Measurements from ENCODE around the gene RTP1.
"Not testable (repeated sequence)": the region's sequence is repeated elsewhere in the genome, so short reads cannot be mapped to it uniquely, and the experiment has no call there.

The RTP1 gene, protein sequence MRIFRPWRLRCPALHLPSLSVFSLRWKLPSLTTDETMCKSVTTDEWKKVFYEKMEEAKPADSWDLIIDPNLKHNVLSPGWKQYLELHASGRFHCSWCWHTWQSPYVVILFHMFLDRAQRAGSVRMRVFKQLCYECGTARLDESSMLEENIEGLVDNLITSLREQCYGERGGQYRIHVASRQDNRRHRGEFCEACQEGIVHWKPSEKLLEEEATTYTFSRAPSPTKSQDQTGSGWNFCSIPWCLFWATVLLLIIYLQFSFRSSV

DNA sequence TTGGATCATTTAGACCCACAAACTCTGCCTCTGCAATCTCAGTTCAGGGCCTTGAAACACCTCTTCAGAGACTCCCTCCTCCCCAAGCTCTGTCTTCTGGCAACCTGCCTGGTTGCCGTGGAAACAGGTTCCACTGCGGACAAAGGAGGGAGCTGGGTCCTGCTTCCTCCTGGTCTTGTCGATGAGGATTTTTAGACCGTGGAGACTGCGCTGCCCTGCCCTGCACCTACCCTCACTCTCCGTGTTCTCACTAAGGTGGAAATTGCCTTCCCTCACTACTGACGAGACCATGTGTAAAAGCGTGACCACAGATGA is at the start of gene RTP1:
Gene RTP1, plus strand, starts transcription at position 152 of the 315 bp plus-strand sequence. Its CDS starts 30 bp downstream, at position 182.
- DNase-seq (ENCODE audit: low read depth in 2 of 2), result no peak

- no peak for DNase-seq (ENCODE audit: low read depth in 2 of 2)
Measured at GRCh38 chr3:187150186-187150585, 47.1 kb upstream of the RTP1 start.

DNA sequence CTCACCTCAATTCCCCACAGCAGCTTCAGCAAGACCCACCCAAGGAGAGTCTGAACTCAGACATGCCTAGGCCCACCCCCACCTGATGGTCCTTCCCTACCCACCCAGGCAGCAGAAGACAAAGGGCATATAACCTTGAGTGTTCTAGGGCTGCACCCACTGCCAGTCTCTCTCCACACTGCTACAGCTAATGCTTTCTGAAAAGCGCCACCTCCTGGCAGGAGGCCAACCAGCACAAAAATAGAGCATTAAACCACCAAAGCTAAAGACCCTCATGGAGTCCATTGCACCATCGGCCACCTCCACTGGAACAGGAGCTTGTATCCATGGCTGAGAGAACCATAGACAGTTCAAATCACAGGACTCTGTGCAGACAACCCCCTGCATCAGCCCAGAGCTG is 46.7 kb upstream of the RTP1 start:
- DNase-seq (ENCODE audit: low read depth in 2 of 2), result peak; percentile 27 to 48

DNA sequence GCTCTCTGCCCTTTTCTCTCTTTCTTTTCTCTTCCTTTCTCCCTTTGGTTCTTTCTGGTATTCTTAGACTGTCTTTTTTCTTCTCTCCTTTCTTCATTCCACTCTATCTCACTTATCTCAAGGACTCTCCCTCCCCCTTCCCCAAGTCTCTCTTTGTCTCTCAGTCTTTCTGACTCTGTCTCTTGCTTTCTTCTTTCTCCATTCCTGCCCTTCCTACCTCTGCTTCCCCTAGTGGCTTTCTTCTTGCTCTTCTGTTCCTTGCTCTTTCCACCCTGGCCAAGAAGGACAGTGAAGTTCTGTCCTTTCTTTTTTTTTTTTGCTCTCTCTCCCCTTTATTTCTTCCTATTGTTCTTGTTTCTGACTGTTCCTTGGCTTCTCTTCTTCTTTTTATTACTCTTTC is 35.7 kb upstream of the RTP1 start:
- DNase-seq (ENCODE audit: low read depth in 2 of 2), result no peak

GRCh38 chr3:187162265-187162953 is 34.9 kb upstream of the RTP1 start:
- no peak for DNase-seq (ENCODE audit: low read depth in 2 of 2)

- peak in 1 of 2 donors; percentile 2 for DNase-seq (ENCODE audit: low read depth in 2 of 2)
Measured at GRCh38 chr3:187165144-187165543, 32.1 kb upstream of the RTP1 start.

- DNase-seq (ENCODE audit: low read depth in 2 of 2), result no peak
Measured at GRCh38 chr3:187166750-187167149, 30.5 kb upstream of the RTP1 start.

DNA sequence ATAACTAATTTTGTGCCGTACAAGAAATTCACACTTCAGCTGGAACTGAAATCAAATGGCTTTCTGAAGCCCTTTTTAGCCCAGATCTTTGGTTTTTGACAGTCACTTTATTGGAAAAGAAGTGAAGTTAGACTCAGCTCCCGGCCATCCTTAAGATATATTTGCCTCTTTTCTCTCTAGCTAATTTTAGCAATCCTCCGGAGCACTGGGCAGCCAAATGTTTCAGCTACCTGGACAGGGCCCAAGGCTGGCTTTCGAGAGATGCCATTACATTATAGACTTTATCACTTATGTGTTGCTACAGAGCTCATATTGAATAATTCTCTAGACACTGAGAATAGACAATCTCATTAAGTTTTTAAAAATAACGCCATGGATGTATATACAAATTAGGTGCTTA is 29.5 kb upstream of the RTP1 start:
- DNase-seq (ENCODE audit: low read depth in 2 of 2), result no peak

- DNase-seq (ENCODE audit: low read depth in 2 of 2), result no peak
Measured at GRCh38 chr3:187169231-187169960, 27.9 kb upstream of the RTP1 start.

DNA sequence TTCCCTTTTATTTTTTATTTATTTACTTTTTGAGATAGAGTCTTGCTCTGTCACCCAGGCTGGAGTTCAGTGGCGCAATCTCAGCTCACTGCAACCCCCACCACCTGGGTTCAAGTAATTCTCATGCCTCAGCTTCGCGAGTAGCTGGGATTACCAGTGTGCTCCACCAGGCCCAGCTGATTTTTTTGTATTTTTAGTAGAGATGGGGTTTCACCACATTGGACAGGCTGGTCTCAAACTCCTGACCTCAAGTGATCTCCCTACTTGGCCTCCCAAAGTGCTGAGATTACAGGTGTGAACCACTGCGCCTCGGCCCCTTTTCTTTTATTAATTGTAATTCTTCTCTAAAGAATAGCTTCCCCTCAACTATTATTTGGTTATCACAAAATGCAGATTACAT is 26.4 kb upstream of the RTP1 start:
- not testable (repeated sequence) for DNase-seq (ENCODE audit: low read depth in 2 of 2)

DNA sequence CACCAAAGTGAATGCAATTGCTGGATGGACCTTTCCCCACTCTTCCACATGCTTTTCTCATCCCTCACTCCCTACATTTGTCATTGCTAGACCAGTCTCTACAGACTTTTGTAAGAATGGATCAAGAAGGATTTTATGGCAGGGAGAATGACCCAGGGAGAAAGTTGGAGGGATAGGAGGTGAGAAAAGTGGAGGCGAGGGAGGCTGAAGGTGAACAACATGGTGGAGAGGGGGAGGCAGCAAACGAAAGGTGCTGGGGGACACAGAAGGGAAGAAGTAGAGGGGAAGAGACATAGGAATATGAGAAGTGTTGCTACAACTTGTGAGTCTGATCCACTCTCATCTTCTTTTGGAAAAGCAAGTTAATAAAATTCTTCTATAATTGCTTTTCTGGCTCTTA is 24.4 kb upstream of the RTP1 start:
- no peak for DNase-seq (ENCODE audit: low read depth in 2 of 2)

- DNase-seq (ENCODE audit: low read depth in 2 of 2), result no peak
Measured at GRCh38 chr3:187181454-187182170, 15.7 kb upstream of the RTP1 start.

DNA sequence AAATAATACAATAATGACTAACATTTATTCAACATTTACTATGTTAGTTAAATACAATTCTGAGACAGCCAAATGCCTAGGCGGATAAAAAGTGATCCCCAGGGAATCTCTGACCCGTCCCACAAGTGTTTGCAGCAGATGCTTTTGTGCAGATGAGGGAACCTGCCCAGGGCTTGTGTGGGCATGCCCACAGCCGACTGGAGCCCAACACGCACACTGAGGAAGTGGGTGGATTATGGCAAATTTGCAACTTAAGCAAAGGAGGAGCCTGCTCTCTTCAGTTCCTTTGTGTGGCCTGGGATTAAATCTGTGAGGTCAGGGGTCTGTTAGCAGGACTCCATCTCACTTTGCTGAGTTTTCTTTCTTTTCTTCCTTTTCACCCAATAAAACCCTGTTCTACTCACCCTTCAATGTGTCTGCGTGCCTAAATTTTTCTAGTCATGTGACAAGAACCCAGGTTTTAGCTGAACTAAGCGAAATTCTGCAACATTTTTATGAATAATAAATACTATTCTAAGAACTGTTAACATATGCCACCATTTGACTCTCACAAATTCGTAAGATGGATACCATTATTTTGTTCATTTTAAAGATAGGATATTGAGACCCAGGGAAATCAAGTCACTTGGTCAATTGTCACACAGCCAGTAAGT is 13.9 kb upstream of the RTP1 start:
- DNase-seq (ENCODE audit: low read depth in 2 of 2), result no peak

- no peak for DNase-seq (ENCODE audit: low read depth in 2 of 2)
Measured at GRCh38 chr3:187183903-187184302, 13.4 kb upstream of the RTP1 start.

- no peak for DNase-seq (ENCODE audit: low read depth in 2 of 2)
Measured at GRCh38 chr3:187185759-187186158, 11.5 kb upstream of the RTP1 start.

DNA sequence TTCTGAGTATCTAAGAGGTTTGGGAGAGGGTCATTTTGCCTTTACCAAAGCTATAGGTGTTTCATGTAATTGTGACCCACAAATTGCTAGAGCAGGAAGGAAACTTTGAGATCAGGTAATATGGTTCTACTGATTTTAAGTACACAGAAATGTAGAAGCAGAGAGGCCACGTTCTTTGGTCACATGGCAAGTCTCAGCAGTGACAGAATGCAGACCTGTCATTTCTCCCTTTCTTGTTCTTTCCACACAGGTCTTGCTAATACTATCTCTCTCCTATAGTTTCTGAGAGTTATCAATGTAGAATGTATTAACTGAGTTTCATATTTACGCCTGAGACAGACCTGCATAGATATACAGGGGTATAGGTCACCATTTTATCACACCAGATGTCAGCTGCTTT is 10.9 kb upstream of the RTP1 start:
- no peak for DNase-seq (ENCODE audit: low read depth in 2 of 2)

- DNase-seq (ENCODE audit: low read depth in 2 of 2), result no peak
Measured at GRCh38 chr3:187186801-187187421, 10.4 kb upstream of the RTP1 start.

- no peak for DNase-seq (ENCODE audit: low read depth in 2 of 2)
Measured at GRCh38 chr3:187188931-187189330, 8.4 kb upstream of the RTP1 start.

GRCh38 chr3:187191271-187191670 is 6.0 kb upstream of the RTP1 start:
- no peak for DNase-seq (ENCODE audit: low read depth in 2 of 2)

DNA sequence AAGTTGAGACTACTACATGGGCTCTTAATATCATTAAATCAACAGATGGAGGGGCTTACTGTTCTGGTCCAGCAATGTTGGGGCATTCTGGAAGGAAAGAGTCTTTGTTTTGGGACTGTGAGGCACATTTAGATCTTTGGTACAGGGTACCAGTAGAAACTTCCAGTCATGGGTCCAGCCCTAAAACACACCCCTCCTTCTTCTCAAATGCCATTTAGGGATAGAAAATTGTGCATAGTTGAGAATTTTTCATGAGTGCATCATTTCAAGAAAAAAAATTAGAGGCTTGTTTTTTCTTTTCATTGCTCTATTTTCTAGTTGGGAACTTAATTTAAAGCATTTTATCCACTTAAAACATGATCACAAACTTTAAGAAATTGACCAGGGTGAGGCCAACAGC is 4.1 kb upstream of the RTP1 start:
- no peak for DNase-seq (ENCODE audit: low read depth in 2 of 2)

- no peak for DNase-seq (ENCODE audit: low read depth in 2 of 2)
Measured at GRCh38 chr3:187196573-187197334, 532 bp upstream of the RTP1 start.
